ENCODE results near the gene ATF2. TPM values are rescaled to one million over a fixed set of nuclear protein-coding genes. Genes with fewer than 3 reads are reported as not detected.

ATF2 gene
- total and polyA plus RNA-seq, 2 of the 13 experiments (the other 11 are each of a cell fraction or from before 2014, with no cell fraction given), result 91.6 to 95.1 TPM

GRCh38 chr2:175037941-175038340, 130.1 kb downstream of the ATF2 start:
- peak overlapping the region; percentile 57 for H3K4me2 ChIP-seq (ENCODE audit: low read depth, low read length)
- no peaks in the 10 kb centered on the region for H3K36me3 ChIP-seq (replicated peaks in 1 of 2; ENCODE audit: control insufficient read depth in 1 of 2, insufficient read depth in 2 of 2, low read length in 2 of 2)
- H4K20me1 ChIP-seq (ENCODE audit: insufficient read depth, low read length), result no peaks in the 10 kb centered on the region
- no peaks in the 10 kb centered on the region for H3K79me2 ChIP-seq (ENCODE audit: insufficient read depth, low read length)
- no peak overlapping the region for H3K9ac ChIP-seq (ENCODE audit: insufficient read depth, low read depth, low read length)
- WGBS (ENCODE audit: low lambda C conversion rate), result 17% methylated on average over 2 of the region's 2 CpGs
- ChIA-PET POLR2A (interaction anchor here (0.9 to 1.6 kb wide), 4 partner anchors 25 to 1149 kb away, joined by 3 to 12 read pairs (median 5); partner anchors contain the start of gene ATF2), CTCF (ENCODE audit: low intra/inter-chr PET ratio, low total read pairs) (no interaction called here)
- no peaks in the 10 kb centered on the region for H3K27me3 ChIP-seq (ENCODE audit: control insufficient read depth in 1 of 2, insufficient read depth in 2 of 2, low read length in 2 of 2)
- H2AFZ ChIP-seq (ENCODE audit: low read length), result peak overlapping the region; percentile 79
- DNase-seq (ENCODE audit: low spot score) (no peak), FAIRE-seq (no peak), ATAC-seq (peak; percentile 66)
- peaks cover 40% of the 10 kb centered on the region for H3K4me1 ChIP-seq (ENCODE audit: insufficient read depth, low read length)
- intact Hi-C loops (cut with micrococcal nuclease; ENCODE audit: unreplicated experiment), result loop anchor here (2.0 to 5.0 kb wide), 2 partner anchors 25 to 164 kb away; no protein-coding TSS in a partner anchor
- no peak overlapping the region for H3K4me3 ChIP-seq (replicated peaks in 1 of 3; ENCODE audit: insufficient read depth in 1 of 3, low read depth in 2 of 3, low read length in 3 of 3)
- H3K9me3 ChIP-seq (ENCODE audit: low read length), result no peaks in the 10 kb centered on the region
- in situ Hi-C loops (cut with HindIII; ENCODE audit: extremely low pct_ligation_motif_present, low pct_unique_long_range_greater_than_20kb), result loop anchor here (10.0 to 25.0 kb wide), 3 partner anchors 147 to 1067 kb away; partner anchors contain the start of genes ATP5MC3 and HOXD11
- BruUV-seq (replicated peaks), result no TSS peak
- TF ChIP-seq FOXK1 (CRISPR knock-in tag; IDR thresholded peaks at IDR 0.05; ENCODE audit: borderline replicate concordance, low read depth) (no peak), PATZ1 (CRISPR knock-in tag; IDR thresholded peaks at IDR 0.05) (peak; percentile 67), KLF16 (CRISPR knock-in tag; IDR thresholded peaks at IDR 0.05) (no peak), FOXP4 (CRISPR knock-in tag; IDR thresholded peaks at IDR 0.05) (peak; percentile 35; the same call in 1 of the 2 replicates), TEAD2 (CRISPR knock-in tag; IDR thresholded peaks at IDR 0.05) (no peak), ATF1 (CRISPR knock-in tag; IDR thresholded peaks at IDR 0.05) (no peak)
- H3K27ac ChIP-seq (ENCODE audit: extremely low read length, insufficient read depth, low read length), result peak overlapping the region; percentile 2

Data from HepG2 (cell line).